MM.1S (cell line): ENCODE measurements around the gene AUH.

ENCODE experiments used
- CTCF ChIP-seq: fragments of 300-600 bp; sonication (generic); IDR thresholded peaks from 2 replicates; pipeline ENCODE4 v1.5.1; 2016; ENCODE audit warnings: antibody characterized with exemption, low read length, mixed read lengths
- EZH2phosphoT487 ChIP-seq: fragments of 300-600 bp; sonication (generic); IDR thresholded peaks from 2 replicates; pipeline ENCODE4 v1.6.1; 2018; ENCODE audit warnings: antibody characterized with exemption, low read length

- TF ChIP-seq CTCF (no peak), EZH2phosphoT487 (no peak)
Observed at GRCh38 chr9:91261417-91261816, 100.3 kb downstream of the AUH start.
